ENCODE measurements around the gene PRKCG. TPM values are rescaled to one million over a fixed set of nuclear protein-coding genes. Genes with fewer than 3 reads are reported as not detected.
A peak's percentile ranks its signal among the peaks of the same experiment; 100 is the strongest.

The PRKCG gene
- total and polyA plus RNA-seq, 2 experiments from 2014 or later = not detected

- 39 to 40% methylated on average over 14 of the region's 14 CpGs for WGBS, 2 experiments (ENCODE audit: low coverage in 1 of 2, low lambda C conversion rate in 2 of 2, missing lambda C conversion rate in 2 of 2)
- Histone ChIP-seq H3K9me2 (ENCODE audit: insufficient read depth) (no peaks in the 10 kb centered on the region), H4K20me1 (ENCODE audit: insufficient read depth) (no peaks in the 10 kb centered on the region), H3K9me3 (ENCODE audit: low read depth) (no peaks in the 10 kb centered on the region), H3K27me3 (replicated peaks; ENCODE audit: insufficient read depth) (peaks cover 61% of the 10 kb centered on the region), H3K4me2 (ENCODE audit: unreplicated experiment) (no peak overlapping the region), H3K9ac (no peak overlapping the region), H3K4me1 (ENCODE audit: insufficient read depth) (peaks cover 7% of the 10 kb centered on the region; the same call in 1 of the 2 replicates), H2AFZ (no peak overlapping the region), H3F3A (ENCODE audit: insufficient read depth) (no peaks in the 10 kb centered on the region), H3K36me3 (ENCODE audit: low read depth) (no peaks in the 10 kb centered on the region), H3K79me2 (ENCODE audit: insufficient read depth) (no peaks in the 10 kb centered on the region), H3K27ac (no peak overlapping the region), H3K4me3 (no peak overlapping the region)
- in situ Hi-C loops (cut with MboI) = no loop called here
- TF ChIP-seq EZH2 (IDR thresholded peaks at IDR 0.05; ENCODE audit: insufficient read depth, poor library complexity, severe bottlenecking) (peak; percentile 48), EZH2phosphoT487 (IDR thresholded peaks at IDR 0.05; ENCODE audit: insufficient read depth, low read depth) (no peak)
- no peak for DNase-seq
Measured at GRCh38 chr19:53907193-53907581, 25.2 kb downstream of the PRKCG start.

GRCh38 chr19:53907690-53908089, 25.7 kb downstream of the PRKCG start:
- H4K20me1 ChIP-seq (ENCODE audit: insufficient read depth) = no peaks in the 10 kb centered on the region
- H3K79me2 ChIP-seq (ENCODE audit: insufficient read depth) = no peaks in the 10 kb centered on the region
- no peaks in the 10 kb centered on the region for H3K9me3 ChIP-seq (ENCODE audit: low read depth)
- no peaks in the 10 kb centered on the region for H3F3A ChIP-seq (ENCODE audit: insufficient read depth)
- H2AFZ ChIP-seq = no peak overlapping the region
- no peaks in the 10 kb centered on the region for H3K36me3 ChIP-seq (ENCODE audit: low read depth)
- H3K27ac ChIP-seq = no peak overlapping the region
- in situ Hi-C loops (cut with MboI) = no loop called here
- H3K4me1 ChIP-seq (ENCODE audit: insufficient read depth) = peaks cover 7% of the 10 kb centered on the region; the same call in 1 of the 2 replicates
- DNase-seq = no peak
- peaks cover 61% of the 10 kb centered on the region for H3K27me3 ChIP-seq (replicated peaks; ENCODE audit: insufficient read depth)
- TF ChIP-seq EZH2 (IDR thresholded peaks at IDR 0.05; ENCODE audit: insufficient read depth, poor library complexity, severe bottlenecking) = no peak
- TF ChIP-seq EZH2phosphoT487 (IDR thresholded peaks at IDR 0.05; ENCODE audit: insufficient read depth, low read depth) = no peak
- 27 to 33% methylated on average over 17 of the region's 17 CpGs for WGBS, 2 experiments (ENCODE audit: low coverage in 1 of 2, low lambda C conversion rate in 2 of 2, missing lambda C conversion rate in 2 of 2)
- H3K9me2 ChIP-seq (ENCODE audit: insufficient read depth) = no peaks in the 10 kb centered on the region
- no peak overlapping the region for H3K4me2 ChIP-seq (ENCODE audit: unreplicated experiment)
- H3K9ac ChIP-seq = no peak overlapping the region
- H3K4me3 ChIP-seq = peak overlapping the region; percentile 3; the same call in 1 of the 2 replicates

- Histone ChIP-seq H3K9me2 (ENCODE audit: insufficient read depth) (no peaks in the 10 kb centered on the region), H3K27me3 (replicated peaks; ENCODE audit: insufficient read depth) (peaks cover 61% of the 10 kb centered on the region), H4K20me1 (ENCODE audit: insufficient read depth) (no peaks in the 10 kb centered on the region), H3K27ac (no peak overlapping the region), H2AFZ (no peak overlapping the region), H3F3A (ENCODE audit: insufficient read depth) (no peaks in the 10 kb centered on the region), H3K9me3 (ENCODE audit: low read depth) (no peaks in the 10 kb centered on the region), H3K4me2 (ENCODE audit: unreplicated experiment) (peak overlapping the region; percentile 35), H3K36me3 (ENCODE audit: low read depth) (no peaks in the 10 kb centered on the region), H3K79me2 (ENCODE audit: insufficient read depth) (no peaks in the 10 kb centered on the region), H3K4me3 (peak overlapping the region; percentile 3; the same call in 1 of the 2 replicates), H3K4me1 (ENCODE audit: insufficient read depth) (peaks cover 7% of the 10 kb centered on the region; the same call in 1 of the 2 replicates), H3K9ac (no peak overlapping the region)
- no peak; the same call in 1 of the 2 replicates for TF ChIP-seq EZH2phosphoT487 (IDR thresholded peaks at IDR 0.05; ENCODE audit: insufficient read depth, low read depth)
- peak; percentile 97 for TF ChIP-seq EZH2 (IDR thresholded peaks at IDR 0.05; ENCODE audit: insufficient read depth, poor library complexity, severe bottlenecking)
- in situ Hi-C loops (cut with MboI) = no loop called here
- DNase-seq = peak; percentile 56
- WGBS, 2 experiments (ENCODE audit: low coverage in 1 of 2, low lambda C conversion rate in 2 of 2, missing lambda C conversion rate in 2 of 2) = 3% methylated on average over 27 to 51 of the region's 51 CpGs
Measured at GRCh38 chr19:53908106-53908934, 26.3 kb downstream of the PRKCG start.

GRCh38 chr19:53908935-53909415, 27.0 kb downstream of the PRKCG start, which contains the start of gene CACNG7:
TSS of gene CACNG7 (plus strand) at chr19:53909278. CDS start at chr19:53912832, 3,554 bp downstream.
- DNase-seq = no peak
- Histone ChIP-seq H3K4me2 (ENCODE audit: unreplicated experiment) (peak within 1 kb of the TSS; percentile 35), H3K9me2 (ENCODE audit: insufficient read depth) (no peaks in the 10 kb centered on the region)

More at GRCh38 chr19:53908935-53909415, 27.0 kb downstream of the PRKCG start, which contains the start of gene CACNG7:
- WGBS, 2 experiments (ENCODE audit: low coverage in 1 of 2, low lambda C conversion rate in 2 of 2, missing lambda C conversion rate in 2 of 2) = 1 to 3% methylated on average over 5 to 28 of the region's 28 CpGs
- Histone ChIP-seq H3K36me3 (ENCODE audit: low read depth) (no peaks in the 10 kb centered on the region), H2AFZ (no peak within 1 kb of the TSS), H3K9ac (no peak within 1 kb of the TSS), H3K4me3 (peak within 1 kb of the TSS; percentile 3; the same call in 1 of the 2 replicates), H3K9me3 (ENCODE audit: low read depth) (no peaks in the 10 kb centered on the region), H4K20me1 (ENCODE audit: insufficient read depth) (no peaks in the 10 kb centered on the region), H3K79me2 (ENCODE audit: insufficient read depth) (no peaks in the 10 kb centered on the region), H3F3A (ENCODE audit: insufficient read depth) (no peaks in the 10 kb centered on the region), H3K27ac (no peak within 1 kb of the TSS), H3K4me1 (ENCODE audit: insufficient read depth) (peaks cover 7% of the 10 kb centered on the region; the same call in 1 of the 2 replicates), H3K27me3 (replicated peaks; ENCODE audit: insufficient read depth) (peaks cover 60% of the 10 kb centered on the region)
- no peak for TF ChIP-seq EZH2 (IDR thresholded peaks at IDR 0.05; ENCODE audit: insufficient read depth, poor library complexity, severe bottlenecking)
- no peak for TF ChIP-seq EZH2phosphoT487 (IDR thresholded peaks at IDR 0.05; ENCODE audit: insufficient read depth, low read depth)
- in situ Hi-C loops (cut with MboI) = no loop called here

Measured in GM23248 (cell line).